GM18520 (cell line): Measurements from ENCODE around the gene TCF19.
"Not testable (repeated sequence)": the region's sequence is repeated elsewhere in the genome, so short reads cannot be mapped to it uniquely, and the experiment has no call there.

Source experiments
- ATAC-seq: cut with Tn5 transposase; IDR thresholded peaks from one replicate; pipeline ENCODE4 v1.9.1; 2021; ENCODE audit not compliant: unreplicated experiment

TCF19 gene

GRCh38 chr6:31158863-31159855, 770 bp downstream of the TCF19 start:
- ATAC-seq = no peak

GRCh38 chr6:31161216-31162126, 3.1 kb downstream of the TCF19 start:
- ATAC-seq = no peak

- no peak for ATAC-seq
Observed at GRCh38 chr6:31162463-31163165, 4.2 kb downstream of the TCF19 start.

GRCh38 chr6:31163922-31164321, 5.5 kb downstream of the TCF19 start:
- ATAC-seq = no peak

GRCh38 chr6:31164475-31165063, 6.2 kb downstream of the TCF19 start:
- not testable (repeated sequence) for ATAC-seq

GRCh38 chr6:31165064-31165832, 6.9 kb downstream of the TCF19 start:
- ATAC-seq = peak; percentile 69

- ATAC-seq = no peak
Observed at GRCh38 chr6:31165986-31166385, 7.6 kb downstream of the TCF19 start.

- ATAC-seq = no peak
Observed at GRCh38 chr6:31168606-31169005, 10.2 kb downstream of the TCF19 start.

GRCh38 chr6:31169123-31169857, 10.9 kb downstream of the TCF19 start:
- ATAC-seq = no peak

- ATAC-seq = not testable (repeated sequence)
Observed at GRCh38 chr6:31169858-31170599, 11.6 kb downstream of the TCF19 start.

- no peak for ATAC-seq
Observed at GRCh38 chr6:31170600-31170881, 12.2 kb downstream of the TCF19 start, which contains the start of gene POU5F1. TSS of gene POU5F1 (minus strand) at chr6:31170682. CDS start at chr6:31170620, 62 bp downstream.

GRCh38 chr6:31170987-31171671, 12.7 kb downstream of the TCF19 start:
- no peak for ATAC-seq

GRCh38 chr6:31171931-31172905, 13.8 kb downstream of the TCF19 start:
- no peak for ATAC-seq

GRCh38 chr6:31172973-31173384, 14.6 kb downstream of the TCF19 start:
- no peak for ATAC-seq

- ATAC-seq = no peak
Observed at GRCh38 chr6:31173406-31173805, 15.0 kb downstream of the TCF19 start.

GRCh38 chr6:31174378-31174777, 16.0 kb downstream of the TCF19 start:
- ATAC-seq = no peak

GRCh38 chr6:31175971-31176370, 17.6 kb downstream of the TCF19 start:
- ATAC-seq = no peak
